GM18861 (cell line): ENCODE measurements around the gene TOGARAM2.

Source experiments
- ATAC-seq: cut with Tn5 transposase; IDR thresholded peaks from one replicate; pipeline ENCODE4 v1.9.1; 2021; ENCODE audit not compliant: unreplicated experiment

The TOGARAM2 gene

GRCh38 chr2:28997847-28998735 lies 17.0 kb downstream of the TOGARAM2 start:
- ATAC-seq, result no peak

- peak; percentile 95 for ATAC-seq
Observed at GRCh38 chr2:29000481-29000880, 19.4 kb downstream of the TOGARAM2 start.

GRCh38 chr2:29000956-29001355 lies 19.9 kb downstream of the TOGARAM2 start:
- no peak for ATAC-seq

- no peak for ATAC-seq
Observed at GRCh38 chr2:29001806-29002205, 20.7 kb downstream of the TOGARAM2 start.

GRCh38 chr2:29004755-29005154 lies 23.7 kb downstream of the TOGARAM2 start:
- ATAC-seq, result no peak

GRCh38 chr2:29005331-29005730 lies 24.2 kb downstream of the TOGARAM2 start:
- ATAC-seq, result no peak

GRCh38 chr2:29006092-29006979 lies 25.2 kb downstream of the TOGARAM2 start:
- no peak for ATAC-seq

- no peak for ATAC-seq
Observed at GRCh38 chr2:29006980-29007301, 25.8 kb downstream of the TOGARAM2 start.

GRCh38 chr2:29009270-29009669 lies 28.2 kb downstream of the TOGARAM2 start:
- no peak for ATAC-seq

- no peak for ATAC-seq
Observed at GRCh38 chr2:29009711-29010677, 28.9 kb downstream of the TOGARAM2 start.

- ATAC-seq, result no peak
Observed at GRCh38 chr2:29010946-29011345, 29.8 kb downstream of the TOGARAM2 start.

GRCh38 chr2:29011418-29012060 lies 30.4 kb downstream of the TOGARAM2 start:
- ATAC-seq, result no peak

- ATAC-seq, result peak; percentile 44
Observed at GRCh38 chr2:29012211-29012681, 31.1 kb downstream of the TOGARAM2 start.

GRCh38 chr2:29013057-29013780 lies 32.1 kb downstream of the TOGARAM2 start:
- ATAC-seq, result no peak

- ATAC-seq, result no peak
Observed at GRCh38 chr2:29014331-29014730, 33.2 kb downstream of the TOGARAM2 start.

GRCh38 chr2:29014811-29015421 lies 33.8 kb downstream of the TOGARAM2 start:
- ATAC-seq, result peak; percentile 47

- ATAC-seq, result no peak
Observed at GRCh38 chr2:29015701-29016470, 34.8 kb downstream of the TOGARAM2 start.

GRCh38 chr2:29016504-29016903 lies 35.4 kb downstream of the TOGARAM2 start:
- ATAC-seq, result no peak
